GM23248 (cell line): Measurements from ENCODE around the gene ANAPC15.

ENCODE experiments used
- EZH2 ChIP-seq: fragments of 200-600 bp; sonication (generic); IDR thresholded peaks from 2 replicates; pipeline ENCODE4 v1.6.1; 2018; ENCODE audit warnings: antibody characterized with exemption, mild to moderate bottlenecking; ENCODE audit not compliant: insufficient read depth, poor library complexity, severe bottlenecking
- EZH2phosphoT487 ChIP-seq: fragments of 200-600 bp; sonication (generic); IDR thresholded peaks from 2 replicates; pipeline ENCODE4 v1.6.1; 2018; ENCODE audit warnings: antibody characterized with exemption, moderate library complexity, mild to moderate bottlenecking, low read depth; ENCODE audit not compliant: insufficient read depth

GRCh38 chr11:72120930-72121329 lies 8.4 kb upstream of the ANAPC15 start:
- TF ChIP-seq EZH2phosphoT487 (no peak), EZH2 (no peak)
